SK-N-SH treated with all-trans-retinoic acid at 6 μM for 48 hours (cell line): Measurements from ENCODE around the gene FAM72A.
"Not testable (repeated sequence)": the region's sequence is repeated elsewhere in the genome, so short reads cannot be mapped to it uniquely, and the experiment has no call there.

Experiments used
- ARNTL ChIP-seq: fragments of 450-650 bp; formaldehyde crosslinking; IDR thresholded peaks from 2 replicates; pipeline ENCODE4 v1.5.0; 2020; ENCODE audit warnings: low read depth, mild to moderate bottlenecking, moderate library complexity, borderline replicate concordance
- BACH2 ChIP-seq: fragments of 250-450 bp; sonication (Bioruptor Pico); IDR thresholded peaks from 2 replicates; pipeline ENCODE4 v1.9.0; 2021; ENCODE audit warnings: mild to moderate bottlenecking, borderline replicate concordance
- CSDC2 ChIP-seq: fragments of 250-450 bp; sonication (Bioruptor Pico); IDR thresholded peaks from 2 replicates; pipeline ENCODE4 v1.5.0; 2020; ENCODE audit warnings: mild to moderate bottlenecking, moderate library complexity
- GLIS3 ChIP-seq: fragments of 250-450 bp; sonication (Bioruptor Pico); IDR thresholded peaks from 2 replicates; pipeline ENCODE4 v1.5.0; 2020; ENCODE audit warnings: mild to moderate bottlenecking, moderate library complexity
- OSR1 ChIP-seq: fragments of 250-450 bp; sonication (Bioruptor Pico); IDR thresholded peaks from 2 replicates; pipeline ENCODE4 v1.8.0; 2022; ENCODE audit warnings: moderate library complexity, mild to moderate bottlenecking, inconsistent platforms
- RARB ChIP-seq: fragments of 250-450 bp; sonication (Bioruptor Pico); IDR thresholded peaks from 2 replicates; pipeline ENCODE4 v1.8.0; 2021; ENCODE audit warnings: mild to moderate bottlenecking, moderate library complexity
- SNAI2 ChIP-seq: fragments of 250-450 bp; sonication (Bioruptor Pico); IDR thresholded peaks from 2 replicates; pipeline ENCODE4 v1.5.0; 2020; ENCODE audit warnings: mild to moderate bottlenecking, moderate library complexity
- TSHZ2 ChIP-seq: fragments of 250-450 bp; sonication (Bioruptor Pico); IDR thresholded peaks from 2 replicates; pipeline ENCODE4 v1.5.0; 2020; ENCODE audit warnings: mild to moderate bottlenecking, moderate library complexity
- ZFP3 ChIP-seq: fragments of 250-450 bp; sonication (Bioruptor Pico); IDR thresholded peaks from 2 replicates; pipeline ENCODE4 v1.5.0; 2020; ENCODE audit warnings: mild to moderate bottlenecking, moderate library complexity
- ZFP30 ChIP-seq: fragments of 450-650 bp; formaldehyde crosslinking; IDR thresholded peaks from 2 replicates; pipeline ENCODE4 v1.5.0; 2022; ENCODE audit warnings: mild to moderate bottlenecking, moderate library complexity
- ZNF70 ChIP-seq: fragments of 450-650 bp; formaldehyde crosslinking; IDR thresholded peaks from 2 replicates; pipeline ENCODE4 v1.5.0; 2020; ENCODE audit warnings: mild to moderate bottlenecking, moderate library complexity
- ZNF8 ChIP-seq: fragments of 450-650 bp; formaldehyde crosslinking; IDR thresholded peaks from 2 replicates; pipeline ENCODE4 v1.5.0; 2020; ENCODE audit warnings: mild to moderate bottlenecking, moderate library complexity
- TF ChIP-seq, protein P1 (sequence below): fragments of 250-450 bp; sonication (Bioruptor Pico); IDR thresholded peaks from 2 replicates; pipeline ENCODE4 v1.5.1; 2020; ENCODE audit warnings: low read depth, mild to moderate bottlenecking, moderate library complexity
- TF ChIP-seq, protein P2 (sequence below): fragments of 250-450 bp; sonication (Bioruptor Pico); IDR thresholded peaks from 2 replicates; pipeline ENCODE4 v1.8.0; 2020; ENCODE audit warnings: mild to moderate bottlenecking, moderate library complexity, borderline replicate concordance

GRCh38 chr1:206218765-206219164, 16.1 kb upstream of the FAM72A start:
- TF ChIP-seq TSHZ2; BACH2 (CRISPR knock-in tag); OSR1 (CRISPR knock-in tag); ZFP30 (CRISPR knock-in tag); ZFP3 (CRISPR knock-in tag); RARB (CRISPR knock-in tag); ARNTL (CRISPR knock-in tag); SNAI2 (CRISPR knock-in tag); GLIS3 (CRISPR knock-in tag); ZNF70 (CRISPR knock-in tag); ZNF8 (CRISPR knock-in tag); CSDC2: not testable (repeated sequence)
- TF ChIP-seq, protein P1, sequence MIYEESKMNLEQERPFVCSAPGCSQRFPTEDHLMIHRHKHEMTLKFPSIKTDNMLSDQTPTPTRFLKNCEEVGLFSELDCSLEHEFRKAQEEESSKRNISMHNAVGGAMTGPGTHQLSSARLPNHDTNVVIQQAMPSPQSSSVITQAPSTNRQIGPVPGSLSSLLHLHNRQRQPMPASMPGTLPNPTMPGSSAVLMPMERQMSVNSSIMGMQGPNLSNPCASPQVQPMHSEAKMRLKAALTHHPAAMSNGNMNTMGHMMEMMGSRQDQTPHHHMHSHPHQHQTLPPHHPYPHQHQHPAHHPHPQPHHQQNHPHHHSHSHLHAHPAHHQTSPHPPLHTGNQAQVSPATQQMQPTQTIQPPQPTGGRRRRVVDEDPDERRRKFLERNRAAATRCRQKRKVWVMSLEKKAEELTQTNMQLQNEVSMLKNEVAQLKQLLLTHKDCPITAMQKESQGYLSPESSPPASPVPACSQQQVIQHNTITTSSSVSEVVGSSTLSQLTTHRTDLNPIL (CRISPR knock-in tag), result not testable (repeated sequence)
- TF ChIP-seq, protein P2, sequence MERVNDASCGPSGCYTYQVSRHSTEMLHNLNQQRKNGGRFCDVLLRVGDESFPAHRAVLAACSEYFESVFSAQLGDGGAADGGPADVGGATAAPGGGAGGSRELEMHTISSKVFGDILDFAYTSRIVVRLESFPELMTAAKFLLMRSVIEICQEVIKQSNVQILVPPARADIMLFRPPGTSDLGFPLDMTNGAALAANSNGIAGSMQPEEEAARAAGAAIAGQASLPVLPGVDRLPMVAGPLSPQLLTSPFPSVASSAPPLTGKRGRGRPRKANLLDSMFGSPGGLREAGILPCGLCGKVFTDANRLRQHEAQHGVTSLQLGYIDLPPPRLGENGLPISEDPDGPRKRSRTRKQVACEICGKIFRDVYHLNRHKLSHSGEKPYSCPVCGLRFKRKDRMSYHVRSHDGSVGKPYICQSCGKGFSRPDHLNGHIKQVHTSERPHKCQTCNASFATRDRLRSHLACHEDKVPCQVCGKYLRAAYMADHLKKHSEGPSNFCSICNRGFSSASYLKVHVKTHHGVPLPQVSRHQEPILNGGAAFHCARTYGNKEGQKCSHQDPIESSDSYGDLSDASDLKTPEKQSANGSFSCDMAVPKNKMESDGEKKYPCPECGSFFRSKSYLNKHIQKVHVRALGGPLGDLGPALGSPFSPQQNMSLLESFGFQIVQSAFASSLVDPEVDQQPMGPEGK (CRISPR knock-in tag), result not testable (repeated sequence)
